ENCODE data around the gene FECH. TPM values are rescaled to one million over a fixed set of nuclear protein-coding genes. Genes with fewer than 3 reads are reported as not detected.

The FECH gene
- total and polyA plus RNA-seq, 10 of the 15 experiments (the other 5 are each of a cell fraction or from before 2014, with no cell fraction given): 9.9 to 50.0 (median 30.1) TPM

DNA sequence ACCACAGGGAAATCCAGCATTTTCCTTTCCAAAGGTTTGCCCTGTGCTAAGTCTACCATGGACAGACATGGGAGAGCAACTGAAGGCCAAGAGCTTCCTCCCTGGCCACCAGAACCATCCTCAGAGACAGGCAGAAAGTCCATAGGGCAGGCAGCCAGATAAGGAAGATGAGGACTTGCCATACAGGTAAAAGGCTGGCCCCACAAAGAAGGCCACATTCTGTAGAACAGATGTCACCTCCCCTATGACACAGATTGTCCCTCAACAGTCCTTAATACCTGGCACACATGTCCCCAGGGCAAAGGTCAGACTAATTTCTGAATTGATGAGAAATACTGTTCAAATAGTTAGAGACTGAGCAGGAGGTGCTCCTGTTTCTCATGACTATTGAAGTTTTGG, 52.0 kb downstream of the FECH start:
- Histone ChIP-seq H3K4me2 (ENCODE audit: control insufficient read depth, insufficient read depth) (no peak overlapping the region), H3K27ac (ENCODE audit: control insufficient read depth, insufficient read depth) (no peak overlapping the region), H3K36me3 (ENCODE audit: control insufficient read depth in 2 of 2, insufficient read depth in 2 of 2, low read length in 1 of 2) (no peaks in the 10 kb centered on the region), H3K79me2 (ENCODE audit: control insufficient read depth, insufficient read depth, low read length) (no peaks in the 10 kb centered on the region), H2AFZ (ENCODE audit: control insufficient read depth, low read depth, low read length) (no peak overlapping the region), H4K20me1 (ENCODE audit: control insufficient read depth, insufficient read depth) (no peaks in the 10 kb centered on the region), H3K9me3 (replicated peaks; ENCODE audit: control insufficient read depth, insufficient read depth, low read length) (no peaks in the 10 kb centered on the region; the same call in 2 of the 3 replicates), H3K27me3 (replicated peaks in 1 of 2; ENCODE audit: control insufficient read depth in 2 of 2, insufficient read depth in 2 of 2, low read length in 1 of 2) (no peaks in the 10 kb centered on the region; a peak in 1 of 4 replicates), H3K4me1 (ENCODE audit: control insufficient read depth, insufficient read depth, low read length) (no peaks in the 10 kb centered on the region), H3K4me3 (no peak overlapping the region), H3K9ac (ENCODE audit: control insufficient read depth, insufficient read depth, low read length) (no peak overlapping the region)
- intact Hi-C loops (cut with micrococcal nuclease; ENCODE audit: unreplicated experiment) (no loop called here), in situ Hi-C loops (cut with MboI) (no loop called here)
- SMC1A ChIA-PET (ENCODE audit: uncharacterized antibody, unreplicated experiment): no interaction called here
- no peak for ATAC-seq
- RAD21 ChIA-PET (ENCODE audit: unreplicated experiment): no interaction called here
- no peak for FAIRE-seq
- no peak for DNase-seq (ENCODE audit: low read depth, low spot score)
- BruUV-seq (replicated peaks): no TSS peak
- CTCF ChIA-PET: no interaction called here
- POLR2A ChIA-PET: no interaction called here
- TF ChIP-seq IKZF2 (IDR thresholded peaks at IDR 0.05) (no peak), GATAD2B (conservative IDR thresholded peaks at IDR 0.05; ENCODE audit: low read depth) (no peak), JUNB (IDR thresholded peaks at IDR 0.05) (no peak), SMC3 (IDR thresholded peaks at IDR 0.05; ENCODE audit: borderline replicate concordance, low read length) (no peak)
- TF ChIP-seq, protein P1, sequence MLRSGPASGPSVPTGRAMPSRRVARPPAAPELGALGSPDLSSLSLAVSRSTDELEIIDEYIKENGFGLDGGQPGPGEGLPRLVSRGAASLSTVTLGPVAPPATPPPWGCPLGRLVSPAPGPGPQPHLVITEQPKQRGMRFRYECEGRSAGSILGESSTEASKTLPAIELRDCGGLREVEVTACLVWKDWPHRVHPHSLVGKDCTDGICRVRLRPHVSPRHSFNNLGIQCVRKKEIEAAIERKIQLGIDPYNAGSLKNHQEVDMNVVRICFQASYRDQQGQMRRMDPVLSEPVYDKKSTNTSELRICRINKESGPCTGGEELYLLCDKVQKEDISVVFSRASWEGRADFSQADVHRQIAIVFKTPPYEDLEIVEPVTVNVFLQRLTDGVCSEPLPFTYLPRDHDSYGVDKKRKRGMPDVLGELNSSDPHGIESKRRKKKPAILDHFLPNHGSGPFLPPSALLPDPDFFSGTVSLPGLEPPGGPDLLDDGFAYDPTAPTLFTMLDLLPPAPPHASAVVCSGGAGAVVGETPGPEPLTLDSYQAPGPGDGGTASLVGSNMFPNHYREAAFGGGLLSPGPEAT (IDR thresholded peaks at IDR 0.05; ENCODE audit: low read depth): no peak

DNA sequence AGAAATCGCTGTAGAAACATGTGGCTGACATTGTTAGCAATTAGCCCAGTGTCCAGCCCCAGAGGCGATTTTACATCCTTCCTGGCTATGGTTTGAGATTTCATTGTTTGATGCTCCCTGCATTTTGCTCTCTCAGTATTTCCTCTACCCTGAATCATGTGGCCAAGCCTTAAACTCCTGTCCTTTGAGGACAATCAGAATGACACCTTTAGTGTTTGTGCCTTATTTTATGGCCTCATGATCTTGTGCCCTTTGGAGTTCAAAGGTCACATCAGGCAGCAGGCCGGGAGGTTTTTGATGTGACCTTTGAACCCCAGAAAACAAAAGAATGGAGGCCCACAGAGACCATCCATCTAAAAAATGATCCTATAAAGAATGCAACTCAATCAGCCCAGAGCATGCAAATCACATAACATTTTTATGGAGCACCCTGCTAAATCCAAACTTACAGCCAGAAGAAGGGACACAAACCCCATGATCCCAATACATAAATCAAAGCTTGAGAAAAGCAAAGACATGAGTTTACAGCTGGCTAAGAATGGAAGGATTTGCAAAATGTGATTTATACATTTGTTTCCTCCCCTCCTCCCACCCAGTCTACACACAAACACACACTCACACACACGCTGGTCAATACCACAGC, 52.5 kb downstream of the FECH start:
- intact Hi-C loops (cut with micrococcal nuclease; ENCODE audit: unreplicated experiment) (no loop called here), in situ Hi-C loops (cut with MboI) (no loop called here)
- ATAC-seq (no peak), DNase-seq (ENCODE audit: low read depth, low spot score) (no peak), FAIRE-seq (no peak)
- no peaks in the 10 kb centered on the region for H3K79me2 ChIP-seq (ENCODE audit: control insufficient read depth, insufficient read depth, low read length)
- H3K9ac ChIP-seq (ENCODE audit: control insufficient read depth, insufficient read depth, low read length): no peak overlapping the region
- no peaks in the 10 kb centered on the region; the same call in 2 of the 3 replicates for H3K9me3 ChIP-seq (replicated peaks; ENCODE audit: control insufficient read depth, insufficient read depth, low read length)
- no peak overlapping the region for H3K4me2 ChIP-seq (ENCODE audit: control insufficient read depth, insufficient read depth)
- RAD21 ChIA-PET (ENCODE audit: unreplicated experiment): no interaction called here
- SMC1A ChIA-PET (ENCODE audit: uncharacterized antibody, unreplicated experiment): no interaction called here
- POLR2A ChIA-PET: no interaction called here
- no peaks in the 10 kb centered on the region for H3K36me3 ChIP-seq (ENCODE audit: control insufficient read depth in 2 of 2, insufficient read depth in 2 of 2, low read length in 1 of 2)
- no TSS peak for BruUV-seq (replicated peaks)
- CTCF ChIA-PET: no interaction called here
- TF ChIP-seq NR2C1 (IDR thresholded peaks at IDR 0.05) (0 out of 2 replicates have a peak, but pooled peaks have one; percentile 3), SP1 (IDR thresholded peaks at IDR 0.05; ENCODE audit: low read depth, low read length) (no peak)
- H3K4me3 ChIP-seq: no peak overlapping the region
- H3K27ac ChIP-seq (ENCODE audit: control insufficient read depth, insufficient read depth): no peak overlapping the region
- WGBS (ENCODE audit: insufficient coverage, insufficient replicate concordance, low lambda C conversion rate, missing lambda C conversion rate): 9% methylated on average over 4 of the region's 4 CpGs
- no peaks in the 10 kb centered on the region; a peak in 1 of 4 replicates for H3K27me3 ChIP-seq (replicated peaks in 1 of 2; ENCODE audit: control insufficient read depth in 2 of 2, insufficient read depth in 2 of 2, low read length in 1 of 2)
- no peak overlapping the region for H2AFZ ChIP-seq (ENCODE audit: control insufficient read depth, low read depth, low read length)
- H4K20me1 ChIP-seq (ENCODE audit: control insufficient read depth, insufficient read depth): no peaks in the 10 kb centered on the region
- no peaks in the 10 kb centered on the region for H3K4me1 ChIP-seq (ENCODE audit: control insufficient read depth, insufficient read depth, low read length)

Data from GM12878 (cell line).